HG03060 (cell line): ENCODE results near the gene SPOCK3.
A peak's percentile ranks its signal among the peaks of the same experiment; 100 is the strongest.

Experiments used
- ATAC-seq: cut with Tn5 transposase; IDR thresholded peaks from one replicate; pipeline ENCODE4 v1.9.1; 2021; ENCODE audit warnings: low read depth, moderate number of reproducible peaks; ENCODE audit not compliant: unreplicated experiment

Gene SPOCK3

GRCh38 chr4:167177925-167178324 lies 56.4 kb downstream of the SPOCK3 start:
- no peak for ATAC-seq

DNA sequence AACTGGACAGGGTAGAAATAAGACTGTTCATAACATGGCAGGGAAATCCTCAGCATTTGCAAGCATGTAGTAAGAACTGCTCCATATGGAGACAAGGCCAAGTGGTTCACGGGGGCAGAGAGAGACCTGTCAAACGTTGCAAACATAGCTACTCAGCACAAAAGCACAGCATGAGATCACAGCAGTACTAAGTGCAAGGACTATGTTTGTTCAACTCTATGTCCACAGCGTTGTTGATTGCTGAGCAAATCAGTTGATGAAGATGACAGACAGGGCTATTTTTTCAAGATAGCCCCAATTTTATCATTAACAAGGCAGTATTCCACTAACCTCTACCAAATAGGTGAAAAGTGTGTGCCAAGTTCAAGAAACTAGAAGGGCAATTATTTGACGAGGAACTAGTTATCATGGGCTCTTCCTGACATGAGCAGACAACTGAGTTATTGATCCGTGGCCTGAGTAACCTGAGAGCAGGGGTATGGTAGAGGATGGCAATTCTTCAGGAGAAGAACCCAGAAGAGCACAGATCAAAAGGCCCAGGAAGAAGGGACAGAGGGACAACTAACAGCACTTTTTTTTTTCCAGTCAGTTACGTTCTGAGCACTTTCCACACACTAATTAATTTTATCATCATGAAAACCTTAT lies 57.4 kb downstream of the SPOCK3 start:
- ATAC-seq = no peak

- no peak for ATAC-seq
Observed at GRCh38 chr4:167171928-167172327, 62.4 kb downstream of the SPOCK3 start.

DNA sequence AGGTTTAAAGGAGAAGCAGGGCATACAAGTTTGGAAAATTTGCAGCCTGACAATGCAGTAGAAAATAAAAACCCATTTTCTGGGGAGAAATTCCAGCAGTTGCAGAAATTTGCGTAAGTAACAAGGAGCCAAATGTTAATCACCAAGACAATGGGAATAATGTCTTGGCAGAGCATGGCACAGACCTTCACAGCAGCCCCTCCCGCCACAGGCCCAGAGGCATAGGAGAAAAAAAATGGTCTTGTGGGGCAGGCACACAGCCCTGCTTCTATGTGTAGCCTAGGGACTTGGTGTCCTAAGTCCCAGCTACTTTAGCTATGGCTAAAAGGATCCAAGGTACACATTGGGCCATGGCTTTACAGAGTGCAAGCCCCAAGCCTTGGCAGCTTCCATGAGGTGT lies 65.7 kb downstream of the SPOCK3 start:
- ATAC-seq = no peak

DNA sequence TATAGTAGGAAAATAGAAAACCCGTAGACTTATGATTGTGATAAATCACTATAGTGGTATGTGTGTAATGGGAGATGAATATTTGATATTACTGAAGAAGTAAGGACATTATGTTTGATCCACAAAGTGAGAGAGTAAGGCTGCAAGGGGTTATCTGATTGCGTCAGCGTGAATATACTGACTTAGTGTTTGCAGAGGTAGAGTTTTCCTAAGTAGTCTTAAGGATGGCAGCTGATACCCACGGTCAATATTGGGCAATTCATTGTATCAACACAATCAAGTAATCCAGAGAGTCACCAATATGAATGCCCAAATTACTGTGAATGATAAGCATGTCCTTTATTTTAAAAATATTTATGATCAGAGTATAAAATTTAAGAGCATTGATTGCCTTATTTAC lies 83.7 kb downstream of the SPOCK3 start:
- no peak for ATAC-seq

DNA sequence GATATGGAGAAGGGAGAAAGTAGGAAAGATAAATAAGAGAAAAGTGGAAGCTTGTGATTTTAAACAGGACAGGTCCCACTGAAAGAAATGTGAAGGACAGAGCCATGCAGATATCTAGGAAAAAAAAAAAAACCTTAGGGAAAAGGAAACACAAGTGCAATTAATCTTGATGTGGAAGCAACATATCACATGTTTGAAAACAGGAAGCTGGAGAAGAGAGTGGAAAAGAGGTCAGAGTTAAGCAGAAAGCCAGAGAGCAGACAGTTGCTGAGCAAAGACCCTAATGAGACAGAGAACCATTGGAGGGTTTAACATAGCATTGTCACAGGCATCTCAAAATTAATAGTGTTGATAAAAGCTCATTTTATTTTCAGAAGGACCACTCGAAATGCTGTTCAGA lies 89.7 kb downstream of the SPOCK3 start:
- no peak for ATAC-seq

- no peak for ATAC-seq
Observed at GRCh38 chr4:167143018-167143417, 91.3 kb downstream of the SPOCK3 start.

- ATAC-seq = no peak
Observed at GRCh38 chr4:167136270-167136669, 98.0 kb downstream of the SPOCK3 start.

GRCh38 chr4:167129146-167129545 lies 105.1 kb downstream of the SPOCK3 start:
- ATAC-seq = no peak

GRCh38 chr4:167119392-167119791 lies 114.9 kb downstream of the SPOCK3 start:
- no peak for ATAC-seq

DNA sequence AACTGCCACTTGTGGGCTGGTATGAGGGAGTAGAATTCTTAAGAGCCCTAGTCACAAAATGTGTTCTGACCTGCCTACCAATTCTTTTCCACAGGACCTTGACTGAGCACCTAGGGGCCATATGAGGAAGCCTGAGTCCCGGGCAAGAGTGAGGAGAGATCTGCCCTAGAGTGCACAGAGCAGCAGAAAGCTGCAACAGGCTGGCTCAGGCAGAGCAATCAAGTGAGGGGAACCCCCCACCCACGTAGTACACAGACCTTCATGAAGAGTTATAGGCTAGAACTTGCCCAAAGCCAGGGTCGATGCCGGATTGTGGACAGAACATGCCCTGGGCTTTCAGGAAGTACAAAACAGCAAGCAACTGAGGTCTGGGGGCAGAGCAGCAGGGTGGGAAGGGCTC lies 117.0 kb downstream of the SPOCK3 start:
- ATAC-seq = no peak

DNA sequence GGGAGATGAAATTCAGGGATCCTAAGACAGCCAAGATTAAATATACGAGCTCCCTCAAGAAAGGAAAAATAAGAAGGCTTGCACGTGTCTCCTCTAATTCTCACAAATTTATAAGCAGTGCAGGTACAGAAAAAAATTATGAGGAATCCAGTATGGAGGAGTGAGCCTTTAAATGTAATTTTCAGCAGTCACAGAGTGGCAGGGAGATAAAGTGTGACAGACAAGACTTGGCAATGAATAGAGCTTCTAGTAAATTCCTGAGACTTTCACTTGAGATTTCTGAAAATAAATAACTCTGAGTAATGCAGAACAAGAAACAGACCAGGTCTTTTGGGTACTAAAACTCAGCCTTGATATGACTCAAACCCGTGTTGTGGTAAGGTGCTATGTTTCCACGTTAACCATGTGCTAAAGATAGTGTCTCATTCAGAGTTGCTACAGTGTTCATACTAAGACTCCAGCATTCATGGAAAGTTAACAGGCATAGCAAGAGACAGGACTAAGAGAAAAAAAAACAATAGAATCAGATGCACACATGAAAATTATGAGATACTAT lies 119.8 kb downstream of the SPOCK3 start:
- peak; percentile 53 for ATAC-seq

DNA sequence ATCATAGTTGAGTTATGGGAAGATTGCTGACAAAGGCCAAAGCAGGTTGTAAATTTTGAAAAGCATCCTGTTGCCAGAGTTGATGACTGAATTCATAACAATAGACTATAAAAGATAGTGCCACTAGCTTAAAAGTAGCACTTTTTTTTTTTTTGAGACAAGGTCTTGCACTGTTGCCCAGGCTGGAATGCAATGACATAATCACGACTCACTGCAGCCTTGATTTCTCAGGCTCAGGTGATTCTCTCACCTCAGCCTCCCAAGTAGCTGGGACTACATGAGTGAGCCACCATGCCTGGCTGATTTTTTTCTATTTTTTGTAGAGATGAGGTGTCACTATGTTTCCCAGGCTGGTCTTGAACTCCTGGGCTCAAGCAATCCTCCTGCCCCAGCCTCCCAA lies 122.7 kb downstream of the SPOCK3 start:
- ATAC-seq = no peak

DNA sequence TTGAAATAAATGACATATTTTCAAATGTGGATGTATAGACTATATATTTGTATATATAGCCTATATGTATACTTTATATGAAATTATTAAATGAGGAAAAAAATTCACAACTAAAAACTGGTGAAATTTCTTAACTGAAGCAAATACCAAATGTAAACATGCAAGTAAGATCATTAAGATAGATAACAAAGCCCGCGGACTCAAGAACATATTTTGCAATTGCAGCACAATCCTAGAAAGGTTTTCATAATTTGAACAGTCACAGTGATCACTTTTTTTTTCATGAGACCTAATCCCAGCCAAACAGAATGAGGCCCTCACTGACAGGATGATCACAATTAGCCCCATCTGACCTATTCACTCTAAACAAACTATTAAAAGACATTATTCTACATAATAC lies 123.2 kb downstream of the SPOCK3 start:
- no peak for ATAC-seq

- no peak for ATAC-seq
Observed at GRCh38 chr4:167109859-167110258, 124.4 kb downstream of the SPOCK3 start.

GRCh38 chr4:167105857-167106256 lies 128.4 kb downstream of the SPOCK3 start:
- ATAC-seq = no peak

- ATAC-seq = no peak
Observed at GRCh38 chr4:167102475-167102874, 131.8 kb downstream of the SPOCK3 start.

GRCh38 chr4:167101035-167101434 lies 133.3 kb downstream of the SPOCK3 start:
- ATAC-seq = no peak

GRCh38 chr4:167100120-167100519 lies 134.2 kb downstream of the SPOCK3 start:
- ATAC-seq = no peak

GRCh38 chr4:167088115-167088514 lies 146.2 kb downstream of the SPOCK3 start:
- peak; percentile 92 for ATAC-seq

DNA sequence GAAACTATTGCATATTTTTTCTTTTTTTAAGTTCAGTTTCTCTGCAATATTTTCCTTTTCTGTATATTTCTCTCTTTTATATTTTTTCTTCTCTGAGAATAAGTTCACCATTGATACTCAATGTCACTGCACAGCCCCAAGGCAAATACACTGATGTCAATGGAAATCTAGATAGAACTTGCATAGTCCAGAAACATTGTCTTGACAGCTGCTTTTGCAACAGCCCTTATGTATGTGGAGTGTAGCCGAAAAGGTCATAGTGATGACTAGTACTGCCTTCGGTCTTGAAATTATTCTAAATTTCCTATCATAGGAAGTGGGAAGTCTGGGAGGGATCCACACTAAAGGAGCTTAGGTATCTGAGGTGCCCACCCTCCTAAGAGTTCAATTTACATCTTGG lies 150.0 kb downstream of the SPOCK3 start:
- ATAC-seq = no peak

- ATAC-seq = no peak
Observed at GRCh38 chr4:167079762-167080161, 154.5 kb downstream of the SPOCK3 start.

DNA sequence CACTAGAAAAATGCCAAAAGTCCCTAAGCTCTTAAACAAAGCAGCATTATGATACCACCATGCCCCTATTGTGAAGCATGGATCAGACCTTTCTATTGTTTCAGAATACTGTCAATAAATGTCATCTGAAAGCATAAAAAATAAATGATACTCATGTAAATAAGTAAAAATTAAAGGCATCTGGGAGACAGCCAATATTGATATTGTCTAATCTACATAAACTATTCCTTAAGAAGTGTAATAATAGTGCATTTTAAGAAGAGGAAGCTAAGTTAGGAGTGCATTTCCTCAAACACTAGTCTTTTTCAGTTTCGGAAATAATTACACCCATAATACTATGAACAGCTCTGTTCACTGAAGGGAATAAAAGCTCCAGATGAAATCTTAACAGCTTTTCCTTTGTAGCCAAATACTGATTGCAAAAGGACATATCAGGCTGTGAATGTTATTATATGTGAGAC lies 181.6 kb downstream of the SPOCK3 start:
- no peak for ATAC-seq
